Mammary epithelial cell (primary cell): ENCODE measurements around the gene TSHR.

Experiments
- CTCF ChIP-seq, 2 donors: IDR thresholded peaks in 1 of 2; conservative IDR thresholded peaks in 1 of 2; 2 replicates each; pipeline ENCODE4 v1.5.1; 2011 to 2012; ENCODE audit warnings: inconsistent platforms in 2 of 2, low read length in 2 of 2, mild to moderate bottlenecking in 2 of 2, control low read depth in 1 of 2, low read depth in 1 of 2; ENCODE audit not compliant: insufficient read depth in 1 of 2; ENCODE audit errors: extremely low read depth in 1 of 2
- EZH2 ChIP-seq: IDR thresholded peaks from 2 replicates; pipeline ENCODE4 v1.6.1; 2012; ENCODE audit warnings: low read length, inconsistent platforms, borderline replicate concordance

DNA sequence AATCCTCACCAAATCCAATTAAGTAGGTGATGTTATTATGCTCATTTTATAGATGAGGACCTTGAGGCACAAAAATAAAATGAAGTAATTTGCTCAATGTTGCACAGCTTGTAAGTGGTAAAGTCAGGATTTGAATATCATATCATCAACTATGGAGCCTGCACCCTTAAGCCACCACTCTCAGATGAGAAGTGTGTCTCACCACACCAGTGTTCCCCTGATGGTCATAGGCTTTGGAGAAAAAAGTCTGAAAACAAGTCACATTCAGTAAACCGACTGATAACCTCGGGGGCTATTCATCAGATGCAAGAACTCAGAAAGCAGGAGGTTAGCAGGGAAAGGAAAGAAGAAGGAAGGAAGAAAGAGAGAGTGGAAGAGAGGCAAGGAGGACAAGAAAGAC lies 2.8 kb downstream of the TSHR start:
- TF ChIP-seq CTCF (conservative IDR thresholded peaks at IDR 0.05 in 1 of 2, IDR thresholded peaks at IDR 0.05 in 1 of 2; ENCODE audit: extremely low read depth in 1 of 2, insufficient read depth in 1 of 2, low read depth in 1 of 2, low read length in 2 of 2) (no peak), EZH2 (no peak)
